ENCODE results near the gene TBL3.

The TBL3 gene

DNA sequence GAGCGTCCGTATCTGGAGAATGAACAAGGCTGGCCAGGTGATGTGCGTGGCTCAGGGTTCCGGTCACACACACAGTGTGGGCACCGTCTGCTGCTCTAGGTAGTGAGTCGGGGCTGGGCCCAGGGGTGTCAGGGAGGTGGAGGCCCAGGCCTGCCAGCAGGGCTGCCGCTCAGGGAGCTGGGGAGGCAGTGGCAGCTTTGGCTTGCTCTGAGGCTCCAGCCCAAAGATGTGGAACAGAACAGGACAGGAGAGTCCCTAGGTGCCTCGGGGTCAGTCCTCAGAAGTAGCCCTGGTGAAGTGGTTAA lies 4.3 kb downstream of the TBL3 start:
- H3K27ac ChIP-seq (ENCODE audit: low read length) = no peak overlapping the region
- H3K36me3 ChIP-seq (ENCODE audit: insufficient read depth, low read length) = peaks cover 54% of the 10 kb centered on the region
- H3K9ac ChIP-seq (ENCODE audit: low read depth, low read length) = no peak overlapping the region
- no peak overlapping the region for H2AFZ ChIP-seq (ENCODE audit: low read depth, low read length)
- TF ChIP-seq, protein P1, sequence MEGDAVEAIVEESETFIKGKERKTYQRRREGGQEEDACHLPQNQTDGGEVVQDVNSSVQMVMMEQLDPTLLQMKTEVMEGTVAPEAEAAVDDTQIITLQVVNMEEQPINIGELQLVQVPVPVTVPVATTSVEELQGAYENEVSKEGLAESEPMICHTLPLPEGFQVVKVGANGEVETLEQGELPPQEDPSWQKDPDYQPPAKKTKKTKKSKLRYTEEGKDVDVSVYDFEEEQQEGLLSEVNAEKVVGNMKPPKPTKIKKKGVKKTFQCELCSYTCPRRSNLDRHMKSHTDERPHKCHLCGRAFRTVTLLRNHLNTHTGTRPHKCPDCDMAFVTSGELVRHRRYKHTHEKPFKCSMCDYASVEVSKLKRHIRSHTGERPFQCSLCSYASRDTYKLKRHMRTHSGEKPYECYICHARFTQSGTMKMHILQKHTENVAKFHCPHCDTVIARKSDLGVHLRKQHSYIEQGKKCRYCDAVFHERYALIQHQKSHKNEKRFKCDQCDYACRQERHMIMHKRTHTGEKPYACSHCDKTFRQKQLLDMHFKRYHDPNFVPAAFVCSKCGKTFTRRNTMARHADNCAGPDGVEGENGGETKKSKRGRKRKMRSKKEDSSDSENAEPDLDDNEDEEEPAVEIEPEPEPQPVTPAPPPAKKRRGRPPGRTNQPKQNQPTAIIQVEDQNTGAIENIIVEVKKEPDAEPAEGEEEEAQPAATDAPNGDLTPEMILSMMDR (IDR thresholded peaks at IDR 0.05; ENCODE audit: borderline replicate concordance, extremely low read depth, low read length, poor library complexity, severe bottlenecking) = no peak
- TF ChIP-seq EZH2 (IDR thresholded peaks at IDR 0.05; ENCODE audit: borderline replicate concordance, low read depth, low read length, severe bottlenecking) = no peak
- no peak for DNase-seq
- H4K20me1 ChIP-seq (ENCODE audit: insufficient read depth, low read length) = peaks cover 31% of the 10 kb centered on the region
- no peaks in the 10 kb centered on the region for H3K9me3 ChIP-seq (ENCODE audit: insufficient read depth, low read length, severe bottlenecking)
- H3K79me2 ChIP-seq (ENCODE audit: insufficient read depth, low read length) = peaks cover 37% of the 10 kb centered on the region
- no peak overlapping the region for H3K4me3 ChIP-seq (ENCODE audit: low read depth in 1 of 2, low read length in 2 of 2)
- no peak for ATAC-seq (ENCODE audit: insufficient read depth, low read depth)
- H3K4me2 ChIP-seq (ENCODE audit: insufficient read depth, low read length) = no peak overlapping the region
- H3K4me1 ChIP-seq (ENCODE audit: insufficient read depth, low read length) = peaks cover 26% of the 10 kb centered on the region
- no peaks in the 10 kb centered on the region for H3K27me3 ChIP-seq (ENCODE audit: insufficient read depth, low read length, poor library complexity)

DNA sequence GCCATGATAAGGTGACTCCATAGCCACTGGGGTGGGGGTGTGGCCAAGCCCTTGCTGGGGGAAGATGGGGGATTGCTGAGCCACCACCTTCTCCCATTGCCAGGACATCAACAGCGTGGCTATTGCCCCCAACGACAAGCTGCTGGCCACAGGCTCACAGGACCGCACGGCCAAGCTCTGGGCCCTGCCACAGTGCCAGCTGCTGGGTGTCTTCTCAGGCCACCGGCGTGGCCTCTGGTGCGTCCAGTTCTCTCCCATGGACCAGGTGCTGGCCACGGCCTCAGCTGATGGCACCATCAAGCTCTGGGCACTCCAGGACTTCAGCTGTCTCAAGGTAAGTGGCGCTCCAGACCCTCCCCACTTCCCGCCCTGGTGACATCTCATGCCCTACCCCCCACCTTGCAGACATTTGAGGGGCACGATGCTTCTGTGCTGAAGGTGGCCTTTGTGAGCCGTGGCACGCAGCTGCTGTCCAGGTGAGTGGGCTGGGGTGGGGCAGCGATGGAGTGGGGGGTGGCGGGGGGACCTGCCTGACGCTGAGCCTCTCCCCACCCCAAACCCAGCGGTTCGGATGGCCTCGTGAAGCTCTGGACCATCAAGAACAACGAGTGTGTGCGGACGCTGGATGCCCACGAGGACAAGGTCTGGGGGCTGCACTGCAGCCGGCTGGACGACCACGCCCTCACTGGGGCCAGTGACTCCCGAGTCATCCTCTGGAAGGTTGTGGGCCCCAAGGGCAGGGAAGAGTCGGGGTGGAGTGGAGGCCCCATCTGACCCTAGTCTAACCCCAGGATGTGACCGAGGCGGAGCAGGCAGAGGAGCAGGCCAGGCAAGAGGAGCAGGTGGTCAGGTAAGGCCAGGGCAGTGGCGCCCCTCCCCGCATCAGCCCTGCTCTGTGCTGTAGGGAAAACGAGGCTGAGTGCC lies 5.4 kb downstream of the TBL3 start:
- H3K9me3 ChIP-seq (ENCODE audit: insufficient read depth, low read length, severe bottlenecking) = no peaks in the 10 kb centered on the region
- TF ChIP-seq EZH2 (IDR thresholded peaks at IDR 0.05; ENCODE audit: borderline replicate concordance, low read depth, low read length, severe bottlenecking) = no peak
- TF ChIP-seq, protein P1 (IDR thresholded peaks at IDR 0.05; ENCODE audit: borderline replicate concordance, extremely low read depth, low read length, poor library complexity, severe bottlenecking) = no peak
- no peak for DNase-seq

DNA sequence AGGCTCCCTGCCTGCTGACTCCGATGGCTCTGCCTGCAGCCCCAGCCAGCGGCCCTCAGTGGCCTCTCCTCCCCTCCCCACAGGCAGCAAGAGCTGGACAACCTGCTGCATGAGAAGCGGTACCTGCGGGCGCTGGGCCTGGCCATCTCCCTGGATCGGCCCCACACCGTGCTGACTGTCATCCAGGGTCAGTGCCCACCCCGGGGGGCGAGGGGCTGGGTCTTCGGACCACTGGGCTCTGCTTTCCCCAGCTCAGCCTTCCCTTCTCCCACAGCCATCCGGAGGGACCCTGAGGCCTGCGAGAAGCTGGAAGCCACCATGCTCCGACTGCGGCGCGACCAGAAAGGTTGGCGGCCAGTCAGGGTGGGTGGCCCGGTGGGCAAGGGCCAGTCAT lies 6.0 kb downstream of the TBL3 start:
- no peak for DNase-seq
- no peak for TF ChIP-seq EZH2 (IDR thresholded peaks at IDR 0.05; ENCODE audit: borderline replicate concordance, low read depth, low read length, severe bottlenecking)
- TF ChIP-seq, protein P1 (IDR thresholded peaks at IDR 0.05; ENCODE audit: borderline replicate concordance, extremely low read depth, low read length, poor library complexity, severe bottlenecking) = no peak
- Histone ChIP-seq H3K4me3 (ENCODE audit: low read depth in 1 of 2, low read length in 2 of 2) (no peak overlapping the region), H3K79me2 (ENCODE audit: insufficient read depth, low read length) (peaks cover 22% of the 10 kb centered on the region), H3K36me3 (ENCODE audit: insufficient read depth, low read length) (peaks cover 54% of the 10 kb centered on the region), H3K4me2 (ENCODE audit: insufficient read depth, low read length) (no peak overlapping the region), H3K4me1 (ENCODE audit: insufficient read depth, low read length) (peaks cover 19% of the 10 kb centered on the region), H2AFZ (ENCODE audit: low read depth, low read length) (no peak overlapping the region), H4K20me1 (ENCODE audit: insufficient read depth, low read length) (peaks cover 28% of the 10 kb centered on the region), H3K27ac (ENCODE audit: low read length) (no peak overlapping the region), H3K9me3 (ENCODE audit: insufficient read depth, low read length, severe bottlenecking) (no peaks in the 10 kb centered on the region), H3K9ac (ENCODE audit: low read depth, low read length) (no peak overlapping the region), H3K27me3 (ENCODE audit: insufficient read depth, low read length, poor library complexity) (peaks cover 6% of the 10 kb centered on the region)
- ATAC-seq (ENCODE audit: insufficient read depth, low read depth) = no peak

More for the DNA sequence above, 5.4 kb downstream of the TBL3 start:
- Histone ChIP-seq H3K4me3 (ENCODE audit: low read depth in 1 of 2, low read length in 2 of 2) (no peak overlapping the region), H3K4me2 (ENCODE audit: insufficient read depth, low read length) (no peak overlapping the region), H2AFZ (ENCODE audit: low read depth, low read length) (no peak overlapping the region), H3K9ac (ENCODE audit: low read depth, low read length) (no peak overlapping the region), H4K20me1 (ENCODE audit: insufficient read depth, low read length) (peaks cover 35% of the 10 kb centered on the region), H3K27me3 (ENCODE audit: insufficient read depth, low read length, poor library complexity) (peaks cover 2% of the 10 kb centered on the region), H3K4me1 (ENCODE audit: insufficient read depth, low read length) (peaks cover 21% of the 10 kb centered on the region), H3K36me3 (ENCODE audit: insufficient read depth, low read length) (peaks cover 54% of the 10 kb centered on the region), H3K79me2 (ENCODE audit: insufficient read depth, low read length) (peaks cover 29% of the 10 kb centered on the region), H3K27ac (ENCODE audit: low read length) (no peak overlapping the region)
- ATAC-seq (ENCODE audit: insufficient read depth, low read depth) = no peak
